ENCODE data around the gene SPTBN4.

DNA sequence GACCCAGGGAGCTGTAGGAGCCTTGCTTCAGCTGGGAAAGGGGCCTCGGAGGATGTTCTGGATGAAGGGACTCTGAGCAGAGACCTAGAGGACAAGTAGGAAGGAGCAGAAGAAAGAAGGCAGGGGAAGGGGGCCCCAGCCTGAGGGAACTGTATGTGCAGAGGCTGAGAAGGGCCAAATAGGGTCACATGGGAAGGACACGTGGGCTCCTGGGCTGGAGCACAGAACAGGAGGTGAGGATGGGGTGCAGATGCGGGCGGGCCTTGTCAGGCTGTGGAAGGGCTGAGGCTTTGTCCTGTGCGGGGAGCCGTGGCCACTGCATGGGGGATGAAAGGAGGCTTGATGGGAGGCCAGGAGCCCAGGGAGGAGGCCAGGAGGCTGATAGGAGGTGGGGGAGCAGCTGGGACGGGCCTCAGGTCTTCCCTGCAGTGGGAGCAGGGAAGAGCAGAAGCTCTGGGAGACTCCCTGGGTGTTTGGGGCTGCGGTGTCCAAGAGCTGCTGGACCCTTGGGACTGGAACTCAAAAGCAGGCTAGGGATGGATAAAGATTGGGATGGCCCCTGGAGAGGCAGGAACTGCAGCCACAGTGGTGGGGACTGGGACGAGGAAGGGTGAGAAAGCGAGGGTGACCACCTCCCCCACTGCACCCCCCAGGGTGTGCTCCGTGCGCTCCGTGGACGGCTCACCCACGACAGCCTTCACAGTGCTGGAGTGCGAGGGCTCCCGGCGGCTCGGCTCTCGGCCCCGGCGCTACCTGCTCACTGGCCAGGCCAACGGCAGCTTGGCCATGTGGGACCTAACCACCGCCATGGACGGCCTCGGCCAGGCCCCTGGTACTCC lies 123.0 kb downstream of the SPTBN4 start:
- TF ChIP-seq, protein P1, sequence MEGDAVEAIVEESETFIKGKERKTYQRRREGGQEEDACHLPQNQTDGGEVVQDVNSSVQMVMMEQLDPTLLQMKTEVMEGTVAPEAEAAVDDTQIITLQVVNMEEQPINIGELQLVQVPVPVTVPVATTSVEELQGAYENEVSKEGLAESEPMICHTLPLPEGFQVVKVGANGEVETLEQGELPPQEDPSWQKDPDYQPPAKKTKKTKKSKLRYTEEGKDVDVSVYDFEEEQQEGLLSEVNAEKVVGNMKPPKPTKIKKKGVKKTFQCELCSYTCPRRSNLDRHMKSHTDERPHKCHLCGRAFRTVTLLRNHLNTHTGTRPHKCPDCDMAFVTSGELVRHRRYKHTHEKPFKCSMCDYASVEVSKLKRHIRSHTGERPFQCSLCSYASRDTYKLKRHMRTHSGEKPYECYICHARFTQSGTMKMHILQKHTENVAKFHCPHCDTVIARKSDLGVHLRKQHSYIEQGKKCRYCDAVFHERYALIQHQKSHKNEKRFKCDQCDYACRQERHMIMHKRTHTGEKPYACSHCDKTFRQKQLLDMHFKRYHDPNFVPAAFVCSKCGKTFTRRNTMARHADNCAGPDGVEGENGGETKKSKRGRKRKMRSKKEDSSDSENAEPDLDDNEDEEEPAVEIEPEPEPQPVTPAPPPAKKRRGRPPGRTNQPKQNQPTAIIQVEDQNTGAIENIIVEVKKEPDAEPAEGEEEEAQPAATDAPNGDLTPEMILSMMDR (IDR thresholded peaks at IDR 0.05; ENCODE audit: insufficient read depth, low read depth, low read length) = no peak
- TF ChIP-seq EZH2 (IDR thresholded peaks at IDR 0.05; ENCODE audit: insufficient read depth, low read length) = no peak

Data from astrocyte (in vitro differentiated cells and primary cell).